ENCODE data around the gene FUS.
A peak's percentile ranks its signal among the peaks of the same experiment; 100 is the strongest.

FUS gene

DNA sequence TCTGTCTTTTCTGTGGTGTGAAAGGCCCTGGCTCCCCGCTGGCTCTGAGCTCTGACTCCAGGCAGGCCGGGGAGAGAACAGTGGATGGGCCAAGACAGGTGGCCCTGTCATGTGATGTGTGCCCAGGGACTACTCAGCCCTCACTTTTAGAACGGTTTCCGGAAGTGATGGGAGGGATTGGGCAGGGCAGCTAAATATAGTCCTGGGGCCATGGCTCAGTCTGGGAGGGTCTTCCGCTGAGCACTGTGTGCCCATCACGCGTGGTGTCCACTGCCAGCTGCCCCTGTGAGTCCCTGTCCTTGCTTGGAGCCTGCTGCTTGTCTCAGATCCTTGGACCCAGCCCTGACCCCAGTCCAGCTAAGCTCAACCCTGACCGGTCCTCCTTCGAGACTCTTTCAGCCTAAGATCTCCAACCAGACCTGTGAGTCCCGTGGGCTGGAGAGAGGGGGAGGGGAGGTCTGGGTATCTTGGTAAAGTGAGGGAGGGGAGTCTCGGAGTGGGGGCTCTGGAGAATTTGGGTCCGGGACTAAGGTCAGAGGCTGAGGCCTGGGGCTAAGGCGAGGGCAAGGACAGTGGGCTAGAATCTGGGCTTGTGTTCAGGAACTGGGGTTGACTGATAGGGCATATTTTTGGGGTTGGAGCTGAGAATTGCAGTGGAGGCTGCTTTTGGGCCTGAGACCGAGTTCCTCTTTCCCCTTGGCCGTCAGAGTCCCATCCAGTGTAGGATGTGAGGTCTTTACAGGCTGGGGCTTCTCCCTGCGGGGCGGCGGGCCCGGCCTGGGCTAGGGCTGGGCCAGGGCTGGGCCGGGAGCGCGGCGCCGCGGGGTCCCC is 34.2 kb downstream of the FUS start, which contains the start of gene TRIM72:
Gene TRIM72 (plus strand): TSS at position 243 of the 831 bp plus-strand sequence. CDS start 620 bp downstream, outside the sequence.
- peaks cover 14 to 18% of the 10 kb centered on the region in 2 donors for H3K4me1 Mint-ChIP-seq (ENCODE audit: low read depth in 2 of 2)
- peak within 1 kb of the TSS; percentile 76 to 84 for H3K4me3 Mint-ChIP-seq
- H3K27me3 Mint-ChIP-seq: peaks cover 25 to 55% of the 10 kb centered on the region in 2 donors
- no peaks in the 10 kb centered on the region for H3K9me3 Mint-ChIP-seq
- H3K27ac Mint-ChIP-seq: no peak within 1 kb of the TSS
- ATAC-seq (replicated peaks): no peak
- H3K36me3 Mint-ChIP-seq (ENCODE audit: insufficient read depth): peaks cover 9% of the 10 kb centered on the region
- DNase-seq: no peak

DNA sequence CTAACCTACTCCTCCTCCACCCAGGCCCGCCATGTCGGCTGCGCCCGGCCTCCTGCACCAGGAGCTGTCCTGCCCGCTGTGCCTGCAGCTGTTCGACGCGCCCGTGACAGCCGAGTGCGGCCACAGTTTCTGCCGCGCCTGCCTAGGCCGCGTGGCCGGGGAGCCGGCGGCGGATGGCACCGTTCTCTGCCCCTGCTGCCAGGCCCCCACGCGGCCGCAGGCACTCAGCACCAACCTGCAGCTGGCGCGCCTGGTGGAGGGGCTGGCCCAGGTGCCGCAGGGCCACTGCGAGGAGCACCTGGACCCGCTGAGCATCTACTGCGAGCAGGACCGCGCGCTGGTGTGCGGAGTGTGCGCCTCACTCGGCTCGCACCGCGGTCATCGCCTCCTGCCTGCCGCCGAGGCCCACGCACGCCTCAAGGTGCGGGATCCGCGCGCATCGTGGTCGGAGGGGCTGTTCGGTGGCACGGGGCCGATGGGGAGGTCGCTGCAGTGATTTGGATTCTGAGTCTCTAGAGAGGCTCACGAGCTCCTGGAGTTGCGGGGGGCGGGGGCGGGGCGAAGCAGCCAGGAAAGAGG is 34.9 kb downstream of the FUS start:
- peaks cover 9% of the 10 kb centered on the region for H3K36me3 Mint-ChIP-seq (ENCODE audit: insufficient read depth)
- no peak for DNase-seq
- peak overlapping the region; percentile 76 to 84 for H3K4me3 Mint-ChIP-seq
- peak; percentile 44 for ATAC-seq (replicated peaks)
- no peaks in the 10 kb centered on the region for H3K9me3 Mint-ChIP-seq
- H3K27ac Mint-ChIP-seq: no peak overlapping the region
- H3K27me3 Mint-ChIP-seq: peaks cover 28 to 62% of the 10 kb centered on the region in 2 donors
- H3K4me1 Mint-ChIP-seq (ENCODE audit: low read depth in 2 of 2): peaks cover 14 to 18% of the 10 kb centered on the region in 2 donors

DNA sequence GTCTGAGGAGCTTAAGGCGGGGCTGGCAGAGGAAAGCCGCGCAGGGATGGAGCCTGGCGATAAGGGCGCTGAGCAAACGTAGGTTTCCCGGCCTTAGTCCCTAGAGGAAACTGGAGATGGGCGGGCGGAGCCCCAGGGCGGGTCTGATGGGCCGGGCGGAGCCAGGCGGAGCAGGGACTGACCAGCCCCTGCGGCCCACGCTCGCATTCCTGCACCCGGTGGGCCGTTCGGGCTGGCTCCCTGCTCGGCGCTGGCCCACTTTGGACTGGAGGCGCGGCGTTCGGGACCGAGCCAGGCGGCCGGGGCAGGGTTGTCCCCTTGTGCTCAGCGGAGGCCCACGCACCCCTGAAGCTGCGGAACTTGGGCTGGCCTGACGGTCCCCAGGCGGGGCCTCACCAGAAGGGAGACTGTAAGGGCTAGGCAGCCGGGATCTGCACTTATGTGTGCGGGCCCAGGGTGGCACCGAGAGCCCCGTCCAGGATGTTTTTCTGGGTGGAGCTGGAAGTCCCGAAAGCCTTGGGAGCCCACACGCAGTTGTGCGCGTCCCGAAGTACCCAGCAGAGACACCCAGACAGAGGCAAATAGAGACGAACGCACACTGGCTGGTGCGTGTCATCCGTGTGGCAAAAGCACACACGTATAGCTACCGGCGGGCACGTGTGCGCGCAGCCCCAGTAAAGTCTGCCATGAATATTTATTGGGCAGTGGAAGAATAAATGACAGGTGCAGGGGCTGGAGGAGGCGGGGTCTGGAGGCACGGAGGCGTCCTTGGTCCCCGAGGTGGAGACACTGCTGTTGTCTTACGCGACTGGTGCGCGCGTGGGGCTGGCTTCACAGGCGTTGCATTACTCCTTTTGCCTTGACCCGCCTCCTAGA is 35.6 kb downstream of the FUS start:
- no peaks in the 10 kb centered on the region for H3K9me3 Mint-ChIP-seq

DNA sequence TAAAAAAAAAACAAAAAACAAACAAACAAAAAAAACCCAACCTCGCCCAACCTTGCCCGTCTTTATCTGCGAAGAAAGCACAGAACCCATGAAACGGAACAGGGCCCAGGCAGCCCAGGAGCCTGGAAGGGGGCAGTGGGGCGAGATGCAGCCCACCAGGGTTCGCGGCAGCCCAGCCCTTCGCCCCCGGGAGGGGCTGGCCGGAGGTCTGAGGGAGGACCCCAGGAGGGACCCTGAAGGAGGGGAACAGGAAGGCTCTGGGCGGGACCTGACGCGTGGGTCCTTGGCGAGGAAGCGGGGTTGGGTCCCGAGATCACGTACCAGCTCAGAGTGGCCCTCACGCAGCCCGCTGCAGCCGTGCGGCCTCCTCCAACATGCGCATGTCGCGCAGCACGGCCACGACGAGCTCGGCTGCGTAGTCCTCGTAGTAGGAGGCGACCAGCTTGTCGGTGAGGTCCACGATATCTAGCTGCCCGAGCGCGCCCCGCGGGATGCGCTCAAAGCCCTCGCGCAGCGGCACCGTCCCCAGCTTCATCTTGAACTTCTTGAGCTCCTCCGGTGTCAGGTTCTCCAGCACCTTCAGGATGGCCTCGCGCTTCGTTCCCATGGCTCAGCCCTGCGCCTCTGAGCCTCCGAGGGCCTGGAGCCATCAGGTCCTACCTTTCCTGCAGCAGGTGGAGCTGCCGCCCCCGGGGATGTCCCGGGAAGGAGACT is 36.6 kb downstream of the FUS start, which contains the start of gene PYDC1:
Gene PYDC1 (minus strand): TSS at position 714 of the 714 bp plus-strand sequence. CDS start 107 bp downstream, at position 607.
- ATAC-seq (replicated peaks) (peak; percentile 37), DNase-seq (no peak)
- H3K27ac Mint-ChIP-seq: no peak within 1 kb of the TSS

More for the DNA sequence above, 35.6 kb downstream of the FUS start:
- DNase-seq: no peak
- Mint-ChIP-seq H3K4me1 (ENCODE audit: low read depth in 2 of 2) (peaks cover 14 to 18% of the 10 kb centered on the region in 2 donors), H3K36me3 (ENCODE audit: insufficient read depth) (peaks cover 5% of the 10 kb centered on the region), H3K27ac (no peak overlapping the region), H3K27me3 (peaks cover 28 to 66% of the 10 kb centered on the region in 2 donors), H3K4me3 (peak overlapping the region; percentile 76 to 84)
- ATAC-seq (replicated peaks): peak; percentile 59

DNA sequence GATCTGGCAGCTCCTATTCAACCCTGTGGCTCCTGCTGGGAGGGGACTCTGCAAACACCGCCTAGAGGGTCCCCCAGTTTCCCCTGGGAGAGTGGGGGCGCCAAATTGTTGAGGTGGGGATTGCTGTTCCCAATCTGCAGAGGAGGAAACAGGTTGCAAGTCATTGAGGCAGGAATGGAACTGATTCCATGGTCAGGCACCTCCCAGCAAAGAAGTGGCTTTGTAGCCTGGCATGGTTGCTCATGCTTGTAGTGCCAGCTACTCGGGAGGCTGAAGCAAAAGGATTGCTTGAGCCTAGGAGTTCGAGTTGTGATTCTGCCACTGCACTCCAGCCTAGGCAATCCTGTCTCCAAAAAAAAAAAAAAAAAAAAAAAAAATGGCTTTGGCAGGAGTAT is 37.2 kb downstream of the FUS start:
- H3K4me3 Mint-ChIP-seq: peak overlapping the region; percentile 76 to 84
- H3K36me3 Mint-ChIP-seq (ENCODE audit: insufficient read depth): peaks cover 8% of the 10 kb centered on the region
- no peaks in the 10 kb centered on the region for H3K9me3 Mint-ChIP-seq
- DNase-seq (no peak), ATAC-seq (replicated peaks) (no peak)
- H3K27me3 Mint-ChIP-seq: peaks cover 42 to 82% of the 10 kb centered on the region in 2 donors
- H3K27ac Mint-ChIP-seq: no peak overlapping the region
- peaks cover 18 to 22% of the 10 kb centered on the region in 2 donors for H3K4me1 Mint-ChIP-seq (ENCODE audit: low read depth in 2 of 2)

More for the DNA sequence above, 36.6 kb downstream of the FUS start, which contains the start of gene PYDC1:
- Mint-ChIP-seq H3K4me3 (peak within 1 kb of the TSS; percentile 76 to 84), H3K9me3 (no peaks in the 10 kb centered on the region), H3K4me1 (ENCODE audit: low read depth in 2 of 2) (peaks cover 14 to 20% of the 10 kb centered on the region in 2 donors), H3K36me3 (ENCODE audit: insufficient read depth) (peaks cover 8% of the 10 kb centered on the region), H3K27me3 (peaks cover 39 to 76% of the 10 kb centered on the region in 2 donors)

DNA sequence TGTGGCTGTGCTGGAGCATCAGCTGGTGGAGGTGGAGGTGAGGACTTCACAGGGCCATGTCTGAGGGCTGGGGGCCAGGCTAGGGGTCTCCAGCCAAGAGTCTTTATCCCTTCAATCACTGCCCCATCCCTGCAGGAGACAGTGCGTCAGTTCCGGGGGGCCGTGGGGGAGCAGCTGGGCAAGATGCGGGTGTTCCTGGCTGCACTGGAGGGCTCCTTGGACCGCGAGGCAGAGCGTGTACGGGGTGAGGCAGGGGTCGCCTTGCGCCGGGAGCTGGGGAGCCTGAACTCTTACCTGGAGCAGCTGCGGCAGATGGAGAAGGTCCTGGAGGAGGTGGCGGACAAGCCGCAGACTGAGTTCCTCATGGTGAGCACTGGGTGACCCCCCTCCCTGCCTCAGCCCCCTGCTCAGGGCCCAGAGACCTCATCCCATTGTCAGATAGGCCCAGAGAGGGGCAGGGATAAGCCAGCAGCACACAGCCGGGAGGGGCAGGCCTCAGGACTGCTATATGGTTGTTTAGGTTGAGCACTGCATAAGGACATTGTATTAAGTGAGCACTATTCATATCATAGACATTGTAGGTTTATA is 39.3 kb downstream of the FUS start:
- ATAC-seq (replicated peaks): no peak
- Mint-ChIP-seq H3K9me3 (no peaks in the 10 kb centered on the region), H3K27me3 (peaks cover 42 to 68% of the 10 kb centered on the region in 2 donors), H3K27ac (no peak overlapping the region), H3K4me3 (no peak overlapping the region), H3K36me3 (ENCODE audit: insufficient read depth) (peaks cover 10% of the 10 kb centered on the region), H3K4me1 (ENCODE audit: low read depth in 2 of 2) (peaks cover 18 to 22% of the 10 kb centered on the region in 2 donors)
- DNase-seq: no peak

DNA sequence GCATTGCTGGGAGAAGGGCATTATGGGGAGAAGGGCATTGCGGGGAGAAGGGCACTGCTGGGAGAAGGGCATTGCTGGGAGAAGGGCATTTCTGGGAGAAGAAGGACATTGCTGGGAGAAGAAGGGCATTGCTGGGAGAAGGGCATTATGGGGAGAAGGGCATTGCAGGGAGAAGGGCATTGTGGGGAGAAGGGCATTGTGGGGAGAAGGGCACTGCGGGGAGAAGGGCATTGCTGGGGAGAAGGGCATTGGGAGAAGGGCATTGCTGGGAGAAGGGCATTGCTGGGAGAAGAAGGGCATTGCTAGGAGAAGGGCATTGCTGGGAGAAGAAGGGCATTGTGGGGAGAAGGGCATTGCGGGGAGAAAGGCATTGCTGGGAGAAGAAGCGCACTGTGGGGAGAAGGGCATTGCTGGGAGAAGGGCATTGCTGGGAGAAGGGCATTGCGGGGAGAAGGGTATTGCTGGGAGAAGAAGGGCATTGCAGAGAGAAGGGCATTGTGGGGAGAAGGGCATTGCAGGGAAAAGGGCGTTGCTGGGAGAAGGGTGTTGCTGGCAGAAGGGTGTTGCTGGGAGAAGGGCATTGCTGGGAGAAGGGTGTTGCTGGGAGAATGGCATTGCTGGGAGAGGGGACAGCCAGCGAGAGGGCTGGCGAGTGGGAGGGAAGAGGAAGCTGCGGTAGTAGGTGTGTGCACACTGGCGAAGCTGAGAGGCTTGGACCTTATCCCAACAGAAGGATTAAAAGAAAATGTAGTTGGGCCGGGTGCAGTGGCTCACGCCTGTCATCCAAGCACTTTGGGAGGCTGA is 41.6 kb downstream of the FUS start:
- Mint-ChIP-seq H3K27ac (no peak overlapping the region), H3K4me3 (no peak overlapping the region), H3K9me3 (no peaks in the 10 kb centered on the region), H3K27me3 (peaks cover 33 to 50% of the 10 kb centered on the region in 2 donors), H3K4me1 (ENCODE audit: low read depth in 2 of 2) (peaks cover 8 to 13% of the 10 kb centered on the region in 2 donors), H3K36me3 (ENCODE audit: insufficient read depth) (peaks cover 10% of the 10 kb centered on the region)
- no peak for DNase-seq
- ATAC-seq (replicated peaks): no peak

DNA sequence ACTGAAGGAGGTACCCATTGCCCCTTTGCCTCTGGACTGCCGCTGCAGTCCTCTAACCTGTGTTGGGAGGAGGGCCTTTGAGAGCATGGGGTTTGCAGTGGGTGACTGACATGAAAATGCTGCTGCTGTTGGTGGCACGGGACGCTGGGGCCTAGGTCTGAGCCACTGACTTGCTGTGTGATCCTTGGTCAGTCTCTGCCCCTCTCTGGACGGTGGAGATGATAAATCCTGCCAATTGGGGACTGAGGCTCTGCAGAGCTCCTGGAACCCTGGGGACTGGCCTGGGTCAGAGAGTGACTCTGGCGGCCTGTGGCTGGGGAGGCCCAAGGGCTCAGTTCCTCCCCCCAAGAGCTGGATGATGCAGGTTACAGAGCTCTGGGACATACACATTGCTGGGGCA is 43.1 kb downstream of the FUS start:
- Mint-ChIP-seq H3K36me3 (ENCODE audit: insufficient read depth) (peaks cover 7% of the 10 kb centered on the region), H3K27me3 (peaks cover 28 to 37% of the 10 kb centered on the region in 2 donors), H3K4me1 (ENCODE audit: low read depth in 2 of 2) (peaks cover 4 to 6% of the 10 kb centered on the region in 2 donors), H3K27ac (no peak overlapping the region), H3K9me3 (no peaks in the 10 kb centered on the region), H3K4me3 (no peak overlapping the region)
- no peak for ATAC-seq (replicated peaks)
- DNase-seq: no peak

DNA sequence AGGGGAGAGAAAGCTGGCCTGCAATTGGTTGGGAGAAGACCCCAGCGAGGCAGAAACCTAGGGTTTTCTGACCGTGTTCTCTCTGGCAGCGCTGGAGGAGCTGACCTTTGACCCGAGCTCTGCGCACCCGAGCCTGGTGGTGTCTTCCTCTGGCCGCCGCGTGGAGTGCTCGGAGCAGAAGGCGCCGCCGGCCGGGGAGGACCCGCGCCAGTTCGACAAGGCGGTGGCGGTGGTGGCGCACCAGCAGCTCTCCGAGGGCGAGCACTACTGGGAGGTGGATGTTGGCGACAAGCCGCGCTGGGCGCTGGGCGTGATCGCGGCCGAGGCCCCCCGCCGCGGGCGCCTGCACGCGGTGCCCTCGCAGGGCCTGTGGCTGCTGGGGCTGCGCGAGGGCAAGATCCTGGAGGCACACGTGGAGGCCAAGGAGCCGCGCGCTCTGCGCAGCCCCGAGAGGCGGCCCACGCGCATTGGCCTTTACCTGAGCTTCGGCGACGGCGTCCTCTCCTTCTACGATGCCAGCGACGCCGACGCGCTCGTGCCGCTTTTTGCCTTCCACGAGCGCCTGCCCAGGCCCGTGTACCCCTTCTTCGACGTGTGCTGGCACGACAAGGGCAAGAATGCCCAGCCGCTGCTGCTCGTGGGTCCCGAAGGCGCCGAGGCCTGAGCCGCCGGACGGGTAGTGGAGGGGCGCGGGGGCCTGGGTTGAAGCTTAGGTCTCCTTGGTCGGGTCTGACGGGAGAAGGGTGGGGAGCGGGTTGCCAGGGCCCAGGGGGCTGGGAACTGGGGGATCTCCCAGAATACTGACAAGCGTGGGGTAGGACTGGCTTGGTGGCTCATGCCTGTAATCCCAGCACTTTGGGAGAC is 44.4 kb downstream of the FUS start:
- no peak for DNase-seq
- Mint-ChIP-seq H3K4me3 (no peak overlapping the region), H3K4me1 (ENCODE audit: low read depth in 2 of 2) (peaks cover 4% of the 10 kb centered on the region in 2 donors), H3K27me3 (peaks cover 15 to 30% of the 10 kb centered on the region in 2 donors), H3K27ac (no peak overlapping the region), H3K36me3 (ENCODE audit: insufficient read depth) (peaks cover 5% of the 10 kb centered on the region), H3K9me3 (no peaks in the 10 kb centered on the region)
- no peak for ATAC-seq (replicated peaks)

DNA sequence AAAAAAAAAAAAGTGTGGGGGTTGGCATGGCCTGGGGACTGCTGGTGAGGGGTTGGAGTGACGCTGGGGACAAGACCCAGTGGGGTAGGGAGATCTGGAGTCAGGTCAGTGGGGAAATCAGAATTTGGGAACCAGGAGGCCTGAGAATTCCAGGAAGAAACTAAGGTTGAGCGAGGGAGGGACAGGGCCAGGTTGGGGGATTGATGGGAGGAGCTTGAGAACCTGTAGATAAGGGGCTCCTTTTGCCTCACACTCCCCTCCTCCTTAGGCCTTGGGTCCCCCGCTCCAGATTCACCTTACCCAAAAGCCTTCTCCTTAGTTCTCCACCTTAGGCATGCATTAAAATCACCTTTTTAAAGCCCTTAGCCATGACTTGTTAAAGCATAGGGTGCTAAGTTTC is 45.3 kb downstream of the FUS start:
- no peaks in the 10 kb centered on the region for H3K9me3 Mint-ChIP-seq
- DNase-seq (no peak), ATAC-seq (replicated peaks) (no peak)
- H3K4me1 Mint-ChIP-seq (ENCODE audit: low read depth in 2 of 2): peaks cover 4% of the 10 kb centered on the region in 2 donors
- H3K27ac Mint-ChIP-seq: no peak overlapping the region
- no peak overlapping the region for H3K4me3 Mint-ChIP-seq
- peaks cover 5% of the 10 kb centered on the region for H3K36me3 Mint-ChIP-seq (ENCODE audit: insufficient read depth)
- H3K27me3 Mint-ChIP-seq: peaks cover 15 to 25% of the 10 kb centered on the region in 2 donors

DNA sequence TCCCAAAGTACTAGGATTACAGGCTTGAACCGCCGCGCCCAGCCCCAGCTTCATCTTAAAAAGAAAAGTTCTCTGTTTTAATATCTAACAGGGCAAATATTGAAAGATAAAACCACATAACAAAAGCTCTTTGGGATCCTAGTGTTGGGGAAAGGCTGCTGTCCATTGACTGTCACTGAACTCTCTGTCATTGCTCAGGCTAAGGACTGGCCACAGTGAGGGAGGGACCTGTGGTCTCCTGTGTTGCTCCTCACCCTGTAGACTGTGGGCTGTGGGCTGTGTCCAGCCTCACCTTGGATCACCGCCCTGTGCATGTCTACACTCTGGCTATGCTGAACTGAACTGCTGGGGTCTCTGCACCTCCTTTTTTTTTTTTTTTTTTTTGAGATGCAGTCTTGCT is 48.3 kb downstream of the FUS start:
- Mint-ChIP-seq H3K4me3 (no peak overlapping the region), H3K9me3 (no peaks in the 10 kb centered on the region), H3K36me3 (ENCODE audit: insufficient read depth) (peaks cover 2% of the 10 kb centered on the region), H3K4me1 (ENCODE audit: low read depth in 2 of 2) (no peaks in the 10 kb centered on the region), H3K27ac (no peak overlapping the region), H3K27me3 (peaks cover 0 to 6% of the 10 kb centered on the region in 2 donors)
- ATAC-seq (replicated peaks) (no peak), DNase-seq (no peak)

Measured in effector memory CD8-positive, alpha-beta T cell (primary cell).